ENCODE data around the gene CFAP58. TPM values are rescaled to one million over a fixed set of nuclear protein-coding genes. Genes with fewer than 3 reads are reported as not detected.

CFAP58 gene
- total RNA-seq, 2 donors from 2014 or later, result 0.05 to 1.9 TPM

DNA sequence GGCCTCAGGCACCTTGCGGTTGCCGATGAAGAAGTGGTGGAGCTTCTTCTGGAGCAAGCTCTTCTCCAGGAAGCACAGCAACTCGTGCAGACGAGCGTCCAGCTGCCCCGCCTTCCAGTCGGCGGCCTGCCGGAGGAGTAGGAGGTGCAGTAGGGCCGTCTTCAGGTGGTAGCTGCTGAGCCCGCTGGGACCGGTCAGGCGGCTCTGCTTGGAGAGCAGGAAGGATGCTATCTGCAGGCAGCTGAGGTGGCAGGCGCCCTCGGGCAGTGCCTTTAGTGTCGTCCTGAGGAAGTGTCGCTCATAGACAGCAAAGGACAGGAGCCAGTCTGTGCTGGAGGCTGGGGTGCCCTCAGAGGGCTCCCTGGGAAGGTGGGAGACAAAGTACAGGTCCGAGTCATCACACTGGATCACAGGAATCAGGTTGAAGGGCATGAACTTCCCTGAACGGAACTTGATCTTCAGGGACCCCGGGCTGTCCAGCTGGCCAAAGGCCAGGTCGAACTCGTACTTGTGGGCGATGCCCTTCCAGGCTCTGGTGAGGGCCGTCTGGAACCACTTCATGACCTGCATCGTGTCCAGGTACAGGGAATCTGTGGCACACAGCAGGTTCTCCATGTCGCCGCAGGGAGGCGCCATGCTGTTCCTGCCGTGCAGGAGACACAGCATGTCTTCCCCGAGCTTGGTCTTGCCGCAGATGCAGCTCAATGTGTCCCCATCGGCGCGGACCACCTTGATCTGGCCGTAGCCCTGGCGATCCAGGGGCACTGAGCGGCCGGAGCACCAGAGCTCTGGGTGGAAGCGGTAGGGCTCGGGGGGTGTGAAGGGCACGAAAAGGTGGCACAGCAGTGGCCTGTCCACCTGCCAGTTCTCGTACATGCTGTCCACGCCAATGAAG, 38.8 kb upstream of the CFAP58 start:
- 86% methylated on average over 38 of the region's 43 CpGs for WGBS
- Histone ChIP-seq H3K4me1 (replicated peaks) (peaks cover 32% of the 10 kb centered on the region), H3K27me3 (replicated peaks; ENCODE audit: insufficient read depth) (no peaks in the 10 kb centered on the region), H3K4me3 (no peak overlapping the region), H3K27ac (no peak overlapping the region), H3K36me3 (peaks cover 0 to 10% of the 10 kb centered on the region in 2 donors), H3K9me3 (no peaks in the 10 kb centered on the region)
- intact Hi-C loops (cut with DNase I), result no loop called here
- TF ChIP-seq CTCF (IDR thresholded peaks at IDR 0.05), result no peak
- no peak for TF ChIP-seq POLR2A (IDR thresholded peaks at IDR 0.05)
- TF ChIP-seq POLR2AphosphoS5 (IDR thresholded peaks at IDR 0.05), result no peak
- no peak for DNase-seq (ENCODE audit: low spot score)

DNA sequence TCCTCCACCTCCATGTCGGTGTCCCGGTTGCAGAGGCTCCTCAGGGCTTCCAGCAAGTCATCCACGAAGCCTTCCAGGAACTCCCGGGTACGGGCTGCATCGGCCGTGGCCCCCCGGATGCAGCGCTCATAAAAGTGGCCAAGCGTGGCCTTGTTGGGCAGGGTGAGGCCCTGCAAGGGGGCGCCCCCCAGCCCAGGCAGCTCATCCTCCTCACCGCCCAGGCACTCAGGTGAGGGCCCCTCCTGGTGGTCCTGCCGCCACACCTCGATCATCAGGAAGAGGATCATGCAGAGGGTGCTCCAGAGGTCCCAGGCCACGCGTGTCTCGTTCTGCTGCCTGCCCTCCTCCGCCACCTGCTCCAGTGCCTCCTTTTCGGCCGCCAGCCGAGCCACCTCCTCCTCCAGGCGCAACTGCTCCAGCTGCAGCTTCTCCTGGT, 38.1 kb upstream of the CFAP58 start:
- no peak overlapping the region for H3K4me3 ChIP-seq
- no peak for DNase-seq (ENCODE audit: low spot score)
- no peak overlapping the region for H3K27ac ChIP-seq
- H3K27me3 ChIP-seq (replicated peaks; ENCODE audit: insufficient read depth), result no peaks in the 10 kb centered on the region
- intact Hi-C loops (cut with DNase I), result no loop called here
- WGBS, result 96% methylated on average over 22 of the region's 22 CpGs
- peaks cover 26% of the 10 kb centered on the region for H3K4me1 ChIP-seq (replicated peaks)
- H3K9me3 ChIP-seq, result no peaks in the 10 kb centered on the region
- peaks cover 0 to 10% of the 10 kb centered on the region in 2 donors for H3K36me3 ChIP-seq
- TF ChIP-seq POLR2A (IDR thresholded peaks at IDR 0.05), result no peak
- no peak for TF ChIP-seq CTCF (IDR thresholded peaks at IDR 0.05)
- TF ChIP-seq POLR2AphosphoS5 (IDR thresholded peaks at IDR 0.05), result no peak

- DNase-seq (ENCODE audit: low spot score), result no peak
- TF ChIP-seq CTCF (IDR thresholded peaks at IDR 0.05) (no peak), POLR2A (IDR thresholded peaks at IDR 0.05) (no peak), POLR2AphosphoS5 (IDR thresholded peaks at IDR 0.05) (no peak)
- peaks cover 0 to 10% of the 10 kb centered on the region in 2 donors for H3K36me3 ChIP-seq
- H3K9me3 ChIP-seq, result no peaks in the 10 kb centered on the region
- intact Hi-C loops (cut with DNase I), result no loop called here
- H3K4me3 ChIP-seq, result no peak overlapping the region
- H3K27me3 ChIP-seq (replicated peaks; ENCODE audit: insufficient read depth), result no peaks in the 10 kb centered on the region
- H3K4me1 ChIP-seq (replicated peaks), result peaks cover 21% of the 10 kb centered on the region
- H3K27ac ChIP-seq, result no peak overlapping the region
- 85% methylated on average over 9 of the region's 9 CpGs for WGBS
These were observed 37.1 kb upstream of the CFAP58 start for GRCh38 chr10:104316321-104317099.

DNA sequence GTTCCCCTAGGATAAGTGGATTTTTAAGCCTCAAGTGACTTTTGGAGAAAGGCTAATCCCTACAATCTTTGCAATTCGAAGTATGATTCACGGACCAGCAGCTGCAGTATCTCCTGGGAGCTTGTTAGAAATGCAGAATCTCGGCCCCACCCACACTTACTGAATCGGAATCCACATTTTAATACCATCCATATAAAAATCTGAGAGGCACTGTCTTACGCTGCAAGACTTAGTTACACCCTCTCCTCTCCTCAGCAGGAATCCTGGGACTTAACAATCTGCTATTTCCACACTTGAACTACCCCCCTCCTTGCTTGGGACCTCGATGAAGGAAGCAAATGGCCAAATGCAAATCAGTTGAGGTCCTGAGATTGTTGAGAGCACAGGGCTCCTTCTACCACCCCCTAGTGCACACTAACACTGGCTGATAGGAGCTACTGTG, 36.3 kb upstream of the CFAP58 start:
- H3K36me3 ChIP-seq, result peaks cover 0 to 10% of the 10 kb centered on the region in 2 donors
- no peak for DNase-seq (ENCODE audit: low spot score)
- no peak overlapping the region for H3K27ac ChIP-seq
- intact Hi-C loops (cut with DNase I), result no loop called here
- no peaks in the 10 kb centered on the region for H3K27me3 ChIP-seq (replicated peaks; ENCODE audit: insufficient read depth)
- H3K4me1 ChIP-seq (replicated peaks), result peaks cover 23% of the 10 kb centered on the region
- H3K9me3 ChIP-seq, result no peaks in the 10 kb centered on the region
- WGBS, result 31% methylated on average over 6 of the region's 6 CpGs
- no peak overlapping the region for H3K4me3 ChIP-seq
- no peak for TF ChIP-seq CTCF (IDR thresholded peaks at IDR 0.05)
- no peak for TF ChIP-seq POLR2AphosphoS5 (IDR thresholded peaks at IDR 0.05)
- no peak for TF ChIP-seq POLR2A (IDR thresholded peaks at IDR 0.05)

Measured in prostate gland (tissue), 2 donors.